ENCODE measurements around the gene DAPK1.
"Not testable (repeated sequence)": the region's sequence is repeated elsewhere in the genome, so short reads cannot be mapped to it uniquely, and the experiment has no call there.

DAPK1 gene

GRCh38 chr9:87741326-87741725 lies 243.7 kb downstream of the DAPK1 start:
- H3K27me3 ChIP-seq (ENCODE audit: low read depth), result no peaks in the 10 kb centered on the region
- H3K36me3 ChIP-seq (replicated peaks), result no peaks in the 10 kb centered on the region
- no peaks in the 10 kb centered on the region for H3K4me1 ChIP-seq
- no peak for DNase-seq (ENCODE audit: low spot score in 2 of 2)
- in situ Hi-C loops (cut with MboI; ENCODE audit: low sequenced_read_pairs), result no loop called here
- H3K9me3 ChIP-seq, result no peaks in the 10 kb centered on the region; the same call in none of the 2 replicates
- no peak overlapping the region for H3K4me3 ChIP-seq

- Histone ChIP-seq H3K4me1 (no peaks in the 10 kb centered on the region), H3K36me3 (replicated peaks) (no peaks in the 10 kb centered on the region), H3K9me3 (no peaks in the 10 kb centered on the region; the same call in none of the 2 replicates), H3K27me3 (ENCODE audit: low read depth) (no peaks in the 10 kb centered on the region), H3K4me3 (no peak overlapping the region)
- DNase-seq (ENCODE audit: low spot score in 2 of 2), result no peak
- in situ Hi-C loops (cut with MboI; ENCODE audit: low sequenced_read_pairs), result no loop called here
These were observed 244.2 kb downstream of the DAPK1 start for GRCh38 chr9:87741891-87742290.

- Histone ChIP-seq H3K4me3 (no peak overlapping the region), H3K4me1 (no peaks in the 10 kb centered on the region), H3K9me3 (no peaks in the 10 kb centered on the region; the same call in none of the 2 replicates), H3K36me3 (replicated peaks) (no peaks in the 10 kb centered on the region), H3K27me3 (ENCODE audit: low read depth) (no peaks in the 10 kb centered on the region)
- in situ Hi-C loops (cut with MboI; ENCODE audit: low sequenced_read_pairs), result no loop called here
- no peak for DNase-seq (ENCODE audit: low spot score in 2 of 2)
These were observed 245.3 kb downstream of the DAPK1 start for GRCh38 chr9:87742813-87743428.

DNA sequence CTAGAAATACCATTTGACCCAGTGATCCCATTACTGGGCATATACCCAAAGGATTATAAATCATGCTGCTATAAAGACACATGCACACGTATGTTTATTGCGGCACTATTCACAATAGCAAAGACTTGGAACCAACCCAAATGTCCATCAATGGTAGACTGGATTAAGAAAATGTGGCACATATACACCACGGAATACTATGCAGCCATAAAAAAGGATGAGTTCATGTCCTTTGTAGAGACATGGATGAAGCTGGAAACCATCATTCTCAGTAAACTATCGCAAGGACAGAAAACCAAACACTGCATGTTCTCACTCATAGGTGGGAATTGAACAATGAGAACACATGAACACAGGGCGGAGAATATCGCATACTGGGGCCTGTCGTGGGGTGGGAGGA lies 246.6 kb downstream of the DAPK1 start:
- in situ Hi-C loops (cut with MboI; ENCODE audit: low sequenced_read_pairs); H3K36me3 ChIP-seq (replicated peaks); DNase-seq (ENCODE audit: low spot score in 2 of 2); H3K9me3 ChIP-seq; H3K4me1 ChIP-seq; H3K4me3 ChIP-seq; H3K27me3 ChIP-seq (ENCODE audit: low read depth): not testable (repeated sequence)

- in situ Hi-C loops (cut with MboI; ENCODE audit: low sequenced_read_pairs), result no loop called here
- H3K4me3 ChIP-seq, result no peak overlapping the region
- DNase-seq (ENCODE audit: low spot score in 2 of 2), result no peak
These were observed 248.5 kb downstream of the DAPK1 start for GRCh38 chr9:87746186-87746585.

DNA sequence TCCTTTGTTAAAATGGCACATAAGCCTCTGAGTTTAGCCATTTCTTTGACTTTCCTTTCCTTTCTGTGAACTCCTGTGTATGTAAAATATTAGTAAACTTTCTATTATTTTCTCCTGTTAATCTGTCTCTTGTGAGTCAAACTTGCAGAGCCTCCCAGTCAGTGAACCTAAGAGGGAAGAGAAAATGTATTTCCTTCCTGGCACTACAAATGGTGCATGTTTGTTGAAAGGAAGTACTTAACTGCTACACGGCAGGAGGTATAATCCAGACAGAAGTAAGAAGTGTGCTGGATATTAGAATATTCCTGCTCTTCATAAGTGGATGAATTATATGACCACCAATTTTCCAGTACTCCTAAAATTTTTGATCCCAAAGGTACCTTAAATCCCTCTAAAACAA lies 251.2 kb downstream of the DAPK1 start:
- H3K27me3 ChIP-seq (ENCODE audit: low read depth), result no peaks in the 10 kb centered on the region
- in situ Hi-C loops (cut with MboI; ENCODE audit: low sequenced_read_pairs), result no loop called here
- no peak for DNase-seq (ENCODE audit: low spot score in 2 of 2)
- H3K4me1 ChIP-seq, result no peaks in the 10 kb centered on the region
- no peaks in the 10 kb centered on the region for H3K36me3 ChIP-seq (replicated peaks)
- H3K9me3 ChIP-seq, result no peaks in the 10 kb centered on the region
- H3K4me3 ChIP-seq, result no peak overlapping the region

More at GRCh38 chr9:87746186-87746585, 248.5 kb downstream of the DAPK1 start:
- Histone ChIP-seq H3K4me1 (no peaks in the 10 kb centered on the region), H3K9me3 (no peaks in the 10 kb centered on the region; the same call in none of the 2 replicates), H3K27me3 (ENCODE audit: low read depth) (no peaks in the 10 kb centered on the region), H3K36me3 (replicated peaks) (no peaks in the 10 kb centered on the region)

DNA sequence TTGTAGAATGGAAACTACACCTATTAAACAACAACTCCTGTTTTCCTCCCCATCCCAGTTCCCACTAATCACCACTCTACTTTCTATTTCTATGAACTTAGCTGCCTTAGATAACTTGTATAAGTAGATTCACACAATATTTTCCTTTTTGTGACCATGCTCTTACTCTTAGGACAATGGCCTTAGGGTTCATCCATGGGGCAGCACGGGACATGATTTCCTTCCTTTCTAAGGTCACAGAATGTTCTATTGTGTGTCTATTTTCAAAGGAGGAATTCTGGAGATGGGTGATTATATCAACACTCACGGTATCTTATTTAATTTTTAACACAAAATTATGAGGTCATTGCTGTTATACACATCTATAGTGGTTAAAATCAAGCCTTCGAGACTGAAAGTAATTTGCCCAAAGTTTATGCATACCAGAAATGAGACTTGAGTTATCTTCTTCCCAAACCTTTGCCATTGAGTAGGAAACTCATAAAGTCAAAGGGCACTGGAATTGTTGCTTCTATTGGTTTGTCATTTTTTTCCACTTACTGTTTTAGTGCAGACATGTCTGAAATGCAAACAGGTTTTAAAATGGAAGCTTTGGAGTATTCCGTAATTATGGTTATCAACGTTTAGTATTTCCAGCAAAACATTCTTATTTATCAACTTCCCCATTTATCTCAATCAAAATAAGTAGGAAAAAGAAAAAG lies 251.8 kb downstream of the DAPK1 start:
- no peaks in the 10 kb centered on the region for H3K36me3 ChIP-seq (replicated peaks)

DNA sequence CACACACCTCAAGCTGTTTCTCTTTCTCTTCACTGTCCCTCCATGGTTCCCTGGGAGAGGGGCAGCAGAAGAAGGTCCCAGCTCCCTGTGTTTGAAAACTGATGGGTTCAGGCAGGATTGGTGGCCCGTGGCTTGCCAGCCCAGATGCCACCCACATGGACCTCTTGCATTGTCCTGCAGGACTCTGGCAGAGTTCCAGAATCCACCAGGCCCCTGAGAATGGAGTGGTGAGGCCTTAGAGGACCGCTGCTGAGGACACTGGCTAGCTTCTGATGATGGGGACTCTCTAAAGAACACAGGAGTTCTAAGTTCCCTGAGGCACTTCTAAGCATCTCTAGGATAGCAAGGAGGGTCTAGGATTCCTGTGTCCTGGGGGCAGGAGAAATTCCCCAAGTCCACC lies 253.1 kb downstream of the DAPK1 start:
- Histone ChIP-seq H3K27me3 (ENCODE audit: low read depth) (no peaks in the 10 kb centered on the region), H3K9me3 (no peaks in the 10 kb centered on the region), H3K4me1 (no peaks in the 10 kb centered on the region), H3K4me3 (no peak overlapping the region), H3K36me3 (replicated peaks) (no peaks in the 10 kb centered on the region)
- in situ Hi-C loops (cut with MboI; ENCODE audit: low sequenced_read_pairs), result no loop called here
- DNase-seq (ENCODE audit: low spot score in 2 of 2), result no peak

More for the DNA sequence above, 251.8 kb downstream of the DAPK1 start:
- in situ Hi-C loops (cut with MboI; ENCODE audit: low sequenced_read_pairs), result no loop called here
- DNase-seq (ENCODE audit: low spot score in 2 of 2), result no peak
- no peaks in the 10 kb centered on the region for H3K4me1 ChIP-seq
- H3K27me3 ChIP-seq (ENCODE audit: low read depth), result no peaks in the 10 kb centered on the region
- no peaks in the 10 kb centered on the region for H3K9me3 ChIP-seq
- no peak overlapping the region for H3K4me3 ChIP-seq

GRCh38 chr9:87751423-87751822 lies 253.8 kb downstream of the DAPK1 start:
- in situ Hi-C loops (cut with MboI; ENCODE audit: low sequenced_read_pairs), result no loop called here
- DNase-seq (ENCODE audit: low spot score in 2 of 2), result no peak
- no peak overlapping the region for H3K4me3 ChIP-seq
- H3K27me3 ChIP-seq (ENCODE audit: low read depth), result no peaks in the 10 kb centered on the region
- no peaks in the 10 kb centered on the region for H3K36me3 ChIP-seq (replicated peaks)
- H3K4me1 ChIP-seq, result no peaks in the 10 kb centered on the region
- no peaks in the 10 kb centered on the region for H3K9me3 ChIP-seq

GRCh38 chr9:87751868-87752267 lies 254.2 kb downstream of the DAPK1 start:
- no peaks in the 10 kb centered on the region for H3K27me3 ChIP-seq (ENCODE audit: low read depth)

GRCh38 chr9:87753313-87753712 lies 255.6 kb downstream of the DAPK1 start:
- no peaks in the 10 kb centered on the region for H3K4me1 ChIP-seq
- in situ Hi-C loops (cut with MboI; ENCODE audit: low sequenced_read_pairs), result no loop called here

More at GRCh38 chr9:87751868-87752267, 254.2 kb downstream of the DAPK1 start:
- H3K4me1 ChIP-seq, result no peaks in the 10 kb centered on the region
- H3K36me3 ChIP-seq (replicated peaks), result no peaks in the 10 kb centered on the region
- no peak for DNase-seq (ENCODE audit: low spot score in 2 of 2)
- no peaks in the 10 kb centered on the region for H3K9me3 ChIP-seq
- in situ Hi-C loops (cut with MboI; ENCODE audit: low sequenced_read_pairs), result no loop called here
- H3K4me3 ChIP-seq, result no peak overlapping the region

More at GRCh38 chr9:87753313-87753712, 255.6 kb downstream of the DAPK1 start:
- Histone ChIP-seq H3K36me3 (replicated peaks) (no peaks in the 10 kb centered on the region), H3K9me3 (no peaks in the 10 kb centered on the region), H3K4me3 (no peak overlapping the region), H3K27me3 (ENCODE audit: low read depth) (no peaks in the 10 kb centered on the region)
- DNase-seq (ENCODE audit: low spot score in 2 of 2), result no peak
